ENCODE results near the gene WWTR1. TPM values are rescaled to one million over a fixed set of nuclear protein-coding genes. Genes with fewer than 3 reads are reported as not detected.

Gene WWTR1
- total RNA-seq, 1 donor from 2014 or later, result 52.0 TPM

GRCh38 chr3:149589332-149589731 is 68.5 kb downstream of the WWTR1 start:
- DNase-seq (ENCODE audit: low read depth), result no peak
- H3K4me3 ChIP-seq (ENCODE audit: low read depth, low read length), result no peak overlapping the region
- TF ChIP-seq CTCF (conservative IDR thresholded peaks at IDR 0.05; ENCODE audit: low read depth, low read length), result no peak

- TF ChIP-seq CTCF (conservative IDR thresholded peaks at IDR 0.05; ENCODE audit: low read depth, low read length), result no peak
- H3K4me3 ChIP-seq (ENCODE audit: low read depth, low read length), result no peak overlapping the region
Observed at GRCh38 chr3:149588909-149589308, 68.9 kb downstream of the WWTR1 start.

GRCh38 chr3:149587383-149587782 is 70.4 kb downstream of the WWTR1 start:
- TF ChIP-seq CTCF (conservative IDR thresholded peaks at IDR 0.05; ENCODE audit: low read depth, low read length), result no peak
- DNase-seq (ENCODE audit: low read depth), result no peak
- no peak overlapping the region for H3K4me3 ChIP-seq (ENCODE audit: low read depth, low read length)

More at GRCh38 chr3:149588909-149589308, 68.9 kb downstream of the WWTR1 start:
- DNase-seq (ENCODE audit: low read depth), result no peak

GRCh38 chr3:149586871-149587270 is 71.0 kb downstream of the WWTR1 start:
- H3K4me3 ChIP-seq (ENCODE audit: low read depth, low read length), result no peak overlapping the region
- TF ChIP-seq CTCF (conservative IDR thresholded peaks at IDR 0.05; ENCODE audit: low read depth, low read length), result no peak
- no peak for DNase-seq (ENCODE audit: low read depth)

GRCh38 chr3:149585401-149585726 is 72.5 kb downstream of the WWTR1 start:
- TF ChIP-seq CTCF (conservative IDR thresholded peaks at IDR 0.05; ENCODE audit: low read depth, low read length), result no peak
- H3K4me3 ChIP-seq (ENCODE audit: low read depth, low read length), result no peak overlapping the region
- DNase-seq (ENCODE audit: low read depth), result no peak

GRCh38 chr3:149583921-149584635 is 73.7 kb downstream of the WWTR1 start:
- no peak overlapping the region for H3K4me3 ChIP-seq (ENCODE audit: low read depth, low read length)
- no peak for TF ChIP-seq CTCF (conservative IDR thresholded peaks at IDR 0.05; ENCODE audit: low read depth, low read length)
- no peak for DNase-seq (ENCODE audit: low read depth)

- DNase-seq (ENCODE audit: low read depth), result no peak
- no peak overlapping the region for H3K4me3 ChIP-seq (ENCODE audit: low read depth, low read length)
- TF ChIP-seq CTCF (conservative IDR thresholded peaks at IDR 0.05; ENCODE audit: low read depth, low read length), result no peak
Observed at GRCh38 chr3:149582395-149582794, 75.4 kb downstream of the WWTR1 start.
